GM19397 (cell line): ENCODE results near the gene SAMD8.
"Not testable (repeated sequence)": the region's sequence is repeated elsewhere in the genome, so short reads cannot be mapped to it uniquely, and the experiment has no call there.

Experiments used
- ATAC-seq: cut with Tn5 transposase; IDR thresholded peaks from one replicate; pipeline ENCODE4 v1.9.1; 2021; ENCODE audit warnings: mild to moderate bottlenecking, moderate library complexity; ENCODE audit not compliant: unreplicated experiment

SAMD8 gene

DNA sequence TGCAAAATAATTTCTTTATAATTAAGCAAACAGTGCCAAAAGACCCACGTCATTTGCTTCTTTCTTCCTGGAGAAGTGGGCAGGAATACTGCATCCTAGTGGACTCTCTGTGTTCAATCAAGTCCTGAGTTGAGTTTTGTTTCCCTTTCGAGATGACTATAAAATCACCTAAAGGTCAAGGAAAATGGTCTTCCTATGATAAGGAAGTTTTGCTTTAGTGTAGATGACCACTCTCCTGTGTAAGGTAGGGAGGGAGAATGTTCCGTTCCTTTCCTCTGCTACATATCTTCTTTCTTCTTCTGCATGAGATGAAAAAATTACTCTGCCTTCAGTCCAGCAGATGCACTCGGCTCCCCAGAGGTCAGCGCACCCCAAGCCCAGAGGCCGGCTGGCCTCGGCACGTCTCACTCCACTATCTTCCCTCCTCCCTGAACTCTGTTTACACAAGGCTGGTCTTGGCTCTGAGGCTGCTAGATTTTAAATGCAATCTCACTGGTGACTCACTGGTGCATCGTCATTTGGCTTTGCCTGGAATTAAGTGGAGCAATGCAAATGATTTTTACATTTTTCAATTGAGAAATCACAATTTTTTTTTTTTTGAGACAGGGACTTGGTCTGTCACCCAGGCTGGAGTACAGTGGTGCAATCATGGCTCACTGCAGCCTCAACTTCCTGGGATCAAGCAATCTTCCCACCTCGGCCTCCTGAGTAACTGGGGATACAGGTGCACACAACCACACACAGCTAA is 80.5 kb downstream of the SAMD8 start:
- no peak for ATAC-seq

DNA sequence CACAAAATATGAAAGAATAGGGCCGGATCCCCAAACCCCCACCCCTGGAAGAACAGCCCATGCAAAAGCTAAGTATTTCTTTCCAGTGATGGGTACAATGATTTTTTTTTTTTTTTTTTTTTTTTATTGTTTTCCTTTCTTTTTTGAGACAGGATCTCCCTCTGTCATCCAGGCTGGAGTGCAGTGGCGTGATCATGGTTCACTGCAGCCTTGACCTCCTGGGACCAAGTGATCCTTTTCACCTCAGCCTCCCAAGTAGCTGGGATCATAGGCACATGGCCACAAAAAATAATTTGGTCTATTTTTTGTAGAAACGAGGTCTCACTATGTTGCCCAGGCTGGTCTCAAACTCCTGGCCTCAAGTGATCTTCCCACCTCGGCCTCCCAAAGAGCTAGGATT is 83.2 kb downstream of the SAMD8 start:
- ATAC-seq, result not testable (repeated sequence)

DNA sequence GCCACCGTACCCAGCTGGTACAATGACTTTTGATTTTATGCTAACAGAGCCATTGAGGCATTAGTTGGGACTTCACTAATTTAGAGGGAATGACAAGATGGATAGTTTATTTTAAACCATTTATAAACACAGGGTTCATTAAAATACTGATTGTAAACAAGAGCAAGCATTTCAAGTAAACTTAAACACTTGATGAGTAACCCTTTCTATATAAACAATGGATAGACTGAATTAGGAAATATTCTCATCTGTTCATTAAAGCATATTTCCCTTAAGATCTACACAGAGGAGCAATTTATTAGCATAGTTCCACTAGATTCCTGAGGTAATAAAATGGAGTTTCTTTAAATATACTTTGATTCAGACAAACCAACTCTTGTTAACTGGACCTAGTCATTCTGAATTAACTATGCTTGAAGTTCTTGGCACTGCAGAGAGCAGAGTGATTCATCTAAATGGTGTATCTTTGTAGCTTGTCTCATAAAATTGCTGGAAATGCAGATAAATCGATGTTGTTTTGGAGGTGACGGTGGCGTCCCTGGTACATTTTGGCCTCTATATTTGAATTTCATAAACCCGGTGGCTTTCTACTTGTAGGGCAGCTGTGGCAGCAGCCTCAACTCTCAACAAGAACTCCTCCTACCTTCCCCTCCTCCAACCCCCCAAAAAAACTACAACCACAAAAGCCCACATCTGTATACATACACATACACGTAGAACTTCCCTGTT is 83.7 kb downstream of the SAMD8 start:
- ATAC-seq, result no peak

DNA sequence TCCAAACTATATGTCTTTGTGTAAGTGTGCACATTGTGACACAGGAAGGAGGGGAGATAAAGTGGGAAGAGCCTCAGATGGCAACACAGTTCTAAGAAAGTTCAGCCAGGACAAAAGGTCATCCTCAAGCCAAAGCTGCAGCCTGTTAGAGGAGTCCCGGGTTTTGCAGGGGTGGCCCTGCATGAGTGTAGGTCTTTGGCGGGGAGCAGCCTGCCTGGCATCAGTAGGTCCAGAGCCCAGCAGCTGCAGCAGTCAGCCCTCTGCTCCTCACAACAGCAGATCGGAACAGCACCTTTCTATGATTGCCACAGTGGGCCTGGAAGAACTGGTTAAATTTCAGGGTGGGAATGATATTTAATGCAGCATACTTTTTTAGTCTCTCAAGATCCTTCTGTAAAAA is 85.6 kb downstream of the SAMD8 start:
- ATAC-seq, result no peak

DNA sequence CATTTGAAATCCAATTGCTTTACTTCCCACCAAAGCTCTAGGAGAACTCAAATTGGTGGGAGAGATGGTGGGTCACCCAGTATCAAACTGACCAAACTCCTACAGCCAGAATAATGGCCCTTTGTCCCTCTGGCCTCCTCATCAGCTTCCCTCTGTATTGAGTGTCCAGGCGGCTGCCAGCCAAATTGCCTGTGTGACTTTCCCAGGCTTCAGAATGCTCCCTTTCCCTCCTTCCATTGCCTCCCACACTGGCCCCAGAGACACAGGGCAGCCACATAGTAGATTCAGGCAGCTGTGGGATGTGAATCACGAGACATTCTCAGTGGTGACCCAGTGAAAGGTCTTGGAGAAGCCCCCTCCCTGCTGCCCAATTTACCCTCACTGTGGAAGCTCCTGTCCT is 86.5 kb downstream of the SAMD8 start:
- ATAC-seq, result no peak

DNA sequence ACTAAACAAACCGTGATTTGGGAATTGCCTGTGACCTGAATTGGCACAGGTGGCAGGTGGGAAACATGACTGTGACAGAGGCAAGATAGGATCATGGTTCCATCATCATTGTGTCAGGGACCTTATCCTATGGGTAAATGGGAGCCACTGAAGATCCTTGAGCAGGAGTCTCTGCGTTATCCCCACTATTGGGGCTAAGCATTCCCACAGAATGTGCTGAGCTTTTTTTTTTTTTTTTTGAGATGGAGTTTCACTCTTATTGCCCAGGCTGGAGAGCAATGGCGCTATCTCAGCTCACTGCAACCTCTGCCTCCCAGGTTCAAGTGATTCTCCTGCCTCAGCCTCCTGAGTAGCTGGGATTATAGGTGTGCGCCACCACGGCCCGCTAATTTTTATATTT is 88.5 kb downstream of the SAMD8 start:
- ATAC-seq, result not testable (repeated sequence)

DNA sequence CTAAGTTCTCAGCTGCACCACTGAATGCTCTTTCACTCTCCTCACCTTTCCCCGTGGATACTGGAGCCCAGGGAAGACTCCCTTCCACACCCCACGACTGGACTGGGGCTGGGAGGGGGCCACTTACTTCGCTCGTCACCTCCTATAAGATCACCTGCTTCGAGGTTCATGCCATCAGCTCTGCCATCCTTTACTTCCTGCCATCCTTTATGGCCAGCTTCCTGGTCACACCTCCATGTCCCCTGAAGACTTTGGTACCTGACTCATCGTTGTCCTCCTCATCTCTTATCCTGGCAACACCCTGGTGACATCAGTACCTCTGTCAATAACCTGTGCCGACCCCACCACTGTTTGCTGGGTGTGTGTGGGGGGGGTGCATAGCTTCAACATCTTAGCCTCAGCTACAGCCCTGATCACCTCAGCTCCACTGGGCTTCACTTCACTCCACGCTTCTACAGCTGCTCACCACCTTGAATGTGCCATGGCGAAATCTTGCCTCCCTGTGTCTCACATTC is 90.4 kb downstream of the SAMD8 start:
- ATAC-seq, result no peak

DNA sequence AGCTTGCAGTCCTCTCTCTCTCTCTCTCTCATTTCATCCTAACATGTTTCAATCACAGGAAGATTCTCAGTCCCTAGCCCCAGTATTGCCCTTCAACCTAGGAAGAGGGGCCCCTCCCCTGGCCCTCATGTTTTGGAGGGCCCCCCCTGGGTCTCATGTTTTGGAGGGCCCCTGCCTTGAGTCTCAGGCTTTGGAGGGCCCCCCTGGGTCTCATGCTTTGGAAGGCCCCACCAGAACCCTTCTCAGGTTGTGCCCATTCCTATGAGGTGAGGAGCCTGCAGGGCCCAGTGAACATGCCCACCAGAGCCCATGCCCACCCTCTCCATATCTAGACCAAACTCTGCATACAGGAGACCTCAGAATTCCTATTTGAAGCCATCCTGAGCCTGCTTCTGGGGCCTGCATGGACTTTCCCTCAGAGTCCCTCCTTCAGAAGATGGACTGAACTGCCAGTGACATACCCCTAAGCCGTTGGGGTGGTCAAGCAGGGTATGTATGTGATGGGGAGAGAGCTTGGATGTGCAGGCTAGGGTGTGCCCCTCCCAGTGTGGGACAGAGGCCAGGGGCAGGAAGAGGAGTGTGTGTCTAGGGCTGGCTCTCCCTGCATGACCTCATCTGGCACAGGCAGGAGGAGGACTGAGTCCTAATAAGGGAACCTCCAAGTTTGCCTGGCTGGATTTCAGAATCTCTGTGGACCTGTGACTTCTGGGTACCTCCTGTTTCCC is 91.0 kb downstream of the SAMD8 start:
- no peak for ATAC-seq

DNA sequence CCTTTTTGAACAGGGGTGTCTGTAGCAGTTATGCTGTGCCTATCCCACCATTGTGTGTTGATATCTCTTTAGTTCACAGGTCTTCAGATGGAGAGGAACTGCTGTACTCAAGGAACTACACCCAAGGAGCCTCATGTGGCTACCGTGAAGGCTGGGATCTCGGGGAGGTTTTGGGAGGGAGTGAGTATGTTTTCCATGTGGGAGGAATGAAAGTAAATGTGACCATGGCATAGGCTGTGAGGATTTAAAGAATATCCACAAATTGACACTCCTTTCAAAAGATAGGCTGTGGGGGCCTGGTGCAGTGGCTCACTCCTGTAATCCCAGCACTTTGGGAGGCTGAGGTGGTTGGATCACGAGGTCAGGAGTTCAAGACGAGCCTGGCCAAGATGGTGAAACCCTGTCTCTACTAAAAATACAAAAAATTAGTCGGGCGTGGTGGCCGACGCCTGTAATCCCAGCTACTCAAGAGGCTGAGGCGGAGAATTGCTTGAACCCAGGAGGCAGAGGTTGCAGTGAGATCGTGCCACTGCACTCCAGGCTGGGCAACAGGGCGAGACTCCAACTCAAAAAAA is 91.7 kb downstream of the SAMD8 start:
- not testable (repeated sequence) for ATAC-seq

DNA sequence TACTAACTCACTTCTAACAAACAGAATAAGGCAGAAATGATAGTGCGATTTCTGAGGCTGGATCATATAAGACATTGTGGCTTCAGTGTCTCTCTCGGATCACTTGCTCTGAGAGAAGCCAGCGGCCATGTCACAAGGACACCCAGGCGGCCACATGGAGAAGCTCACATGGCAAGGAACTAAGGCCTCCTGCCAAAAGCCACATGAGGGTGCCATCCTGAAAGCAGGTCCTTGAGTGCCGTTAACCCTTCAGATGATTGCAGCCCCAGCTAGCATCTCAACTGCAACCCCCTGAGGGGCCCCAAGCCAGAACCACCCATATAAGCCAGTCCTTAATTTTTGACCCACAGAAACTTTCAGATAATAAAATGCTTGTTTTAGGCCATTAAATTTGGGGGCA is 92.3 kb downstream of the SAMD8 start:
- ATAC-seq, result no peak

DNA sequence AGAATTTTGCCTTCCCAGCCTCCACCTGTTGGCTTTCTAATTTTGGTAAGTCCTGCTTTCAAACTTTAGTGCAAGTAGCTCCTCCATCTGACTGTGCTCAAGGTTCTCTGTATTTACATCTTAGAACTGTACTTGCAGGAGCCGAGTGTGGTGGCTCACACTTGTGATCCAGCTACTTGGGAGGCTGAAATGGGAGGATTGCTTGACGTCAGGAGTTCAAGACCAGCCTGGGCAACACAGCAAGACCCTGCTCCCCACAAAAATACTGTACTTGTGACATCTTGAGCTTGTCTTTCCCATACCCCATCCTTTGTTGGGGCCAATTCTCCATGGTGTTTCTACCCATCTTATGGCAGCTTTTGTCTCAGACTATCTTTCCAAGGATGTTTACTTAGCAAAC is 94.5 kb downstream of the SAMD8 start:
- no peak for ATAC-seq

DNA sequence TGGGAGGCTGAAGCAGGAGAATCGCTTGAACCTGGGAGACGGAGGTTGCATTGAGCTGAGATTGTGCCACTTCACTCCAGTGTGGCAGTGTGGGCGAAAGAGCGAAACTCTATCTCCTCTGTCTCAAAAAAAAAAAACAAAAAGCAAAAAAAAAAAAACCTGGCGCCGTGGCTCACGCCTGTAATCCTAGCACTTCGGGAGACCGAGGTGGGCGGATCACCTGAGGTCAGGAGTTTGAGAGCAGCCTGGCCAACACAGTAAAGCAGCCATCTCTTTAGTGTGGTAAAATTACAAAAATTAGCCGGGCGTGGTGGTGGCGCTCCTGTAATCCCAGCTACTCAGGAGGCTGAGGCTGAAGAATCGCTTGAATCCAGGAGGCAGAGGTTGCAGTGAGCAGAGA is 95.2 kb downstream of the SAMD8 start:
- ATAC-seq, result not testable (repeated sequence)

DNA sequence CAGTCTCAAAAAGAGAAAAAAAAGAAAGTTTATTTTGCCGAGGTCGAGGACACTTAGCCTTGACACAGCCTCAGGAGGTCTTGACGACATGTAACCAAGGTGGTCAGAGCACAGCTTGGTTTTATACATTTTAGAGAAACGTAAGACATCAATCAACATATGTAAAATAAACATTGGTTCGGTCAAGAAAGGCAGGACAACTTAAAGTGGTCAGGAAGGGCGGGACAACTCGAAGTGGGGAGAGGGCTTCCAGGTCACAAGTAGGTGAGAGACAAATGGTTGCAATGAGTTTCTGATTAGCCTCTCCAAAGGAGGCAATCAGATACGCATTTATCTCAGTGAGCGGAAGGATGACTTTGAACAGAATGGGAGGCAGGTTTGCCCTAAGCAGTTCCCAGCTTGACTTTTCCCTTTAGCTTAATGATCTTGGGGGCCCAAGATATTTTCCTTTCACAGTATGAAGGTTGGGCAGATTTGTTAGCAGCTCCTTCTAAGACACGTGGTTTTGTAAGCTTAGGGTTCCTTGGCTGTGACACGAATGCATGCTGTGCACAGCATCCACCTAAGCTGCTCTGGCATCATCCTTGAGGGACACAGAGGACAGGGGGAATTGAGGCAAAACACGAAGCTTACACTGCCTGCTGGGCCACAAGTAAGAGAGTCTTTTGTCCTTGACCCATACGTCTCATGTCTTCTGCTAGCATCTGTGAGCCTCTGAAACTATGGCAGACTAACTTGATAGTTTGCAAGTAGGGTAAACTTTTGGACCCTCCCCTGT is 95.8 kb downstream of the SAMD8 start:
- ATAC-seq, result no peak

DNA sequence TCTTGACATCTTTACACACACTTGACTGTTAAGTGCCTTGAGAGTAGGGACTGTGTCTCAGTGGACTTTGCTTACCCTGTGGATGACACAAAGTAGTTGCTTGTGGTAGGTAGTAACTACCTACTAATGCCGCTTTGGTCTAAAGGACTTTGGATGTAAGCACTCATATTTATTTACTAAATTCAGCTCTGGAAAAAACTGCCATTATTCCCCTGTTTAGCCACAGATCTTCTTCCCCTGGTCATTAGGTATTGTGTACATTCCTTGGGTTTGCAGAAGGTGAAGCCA is 96.3 kb downstream of the SAMD8 start:
- ATAC-seq, result no peak

DNA sequence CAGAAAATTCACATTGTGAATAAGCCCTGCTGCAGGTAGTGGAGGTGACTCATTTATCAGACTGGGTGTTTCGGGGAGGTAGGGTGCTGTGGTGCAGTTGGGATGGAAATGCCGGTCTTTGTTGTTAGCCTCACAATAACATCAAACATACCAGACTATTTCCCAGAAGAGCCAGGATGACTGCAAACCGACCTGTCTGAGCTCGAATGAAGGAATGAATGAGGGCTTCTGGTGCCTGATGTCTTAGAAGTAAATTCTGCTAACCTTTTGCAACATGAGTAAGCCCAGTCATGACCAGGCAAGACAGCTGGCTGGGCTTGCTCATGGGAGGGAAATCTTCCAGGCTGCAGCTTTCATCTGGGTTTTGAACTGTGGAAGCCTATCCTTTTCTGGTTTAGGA is 96.7 kb downstream of the SAMD8 start:
- ATAC-seq, result no peak

DNA sequence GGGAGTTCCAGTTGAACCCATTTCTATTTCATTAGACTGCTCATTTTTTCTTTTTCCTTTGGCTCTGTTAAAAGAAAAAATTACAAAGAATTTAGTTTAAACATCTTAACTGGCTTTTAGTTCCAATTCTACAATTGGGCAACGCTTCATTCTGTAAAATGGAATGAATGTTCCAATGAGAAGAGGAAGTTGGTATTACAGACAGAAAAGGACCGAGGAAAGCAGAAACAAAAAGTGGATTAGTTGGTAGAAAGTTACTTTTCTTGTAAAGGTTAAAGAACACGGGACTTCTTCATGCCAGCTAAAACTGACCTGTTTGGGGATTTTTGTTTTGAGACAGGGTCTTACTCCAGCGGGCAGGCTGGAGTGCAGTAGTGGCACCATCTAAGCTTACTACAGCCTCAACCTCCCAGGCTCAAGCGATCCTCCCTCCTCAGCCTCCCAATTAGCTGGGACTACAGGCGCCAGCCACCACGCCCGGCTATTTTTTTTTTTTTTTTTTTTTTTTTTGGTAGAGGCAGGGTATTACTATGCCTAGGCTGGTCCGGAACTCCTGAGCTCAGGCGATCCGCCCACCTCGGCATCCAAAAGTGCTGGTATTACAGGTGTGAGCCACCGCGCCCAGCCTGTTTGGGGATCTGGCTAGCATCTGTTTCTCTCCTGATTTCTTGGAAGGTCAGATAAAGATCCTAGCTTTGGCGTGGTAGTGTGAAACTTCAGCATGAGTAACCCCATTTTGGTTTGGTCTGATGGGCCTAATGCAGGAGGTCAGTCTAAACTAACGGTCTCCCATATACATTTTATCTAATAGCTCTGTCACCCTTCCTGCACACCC is 97.8 kb downstream of the SAMD8 start:
- no peak for ATAC-seq

DNA sequence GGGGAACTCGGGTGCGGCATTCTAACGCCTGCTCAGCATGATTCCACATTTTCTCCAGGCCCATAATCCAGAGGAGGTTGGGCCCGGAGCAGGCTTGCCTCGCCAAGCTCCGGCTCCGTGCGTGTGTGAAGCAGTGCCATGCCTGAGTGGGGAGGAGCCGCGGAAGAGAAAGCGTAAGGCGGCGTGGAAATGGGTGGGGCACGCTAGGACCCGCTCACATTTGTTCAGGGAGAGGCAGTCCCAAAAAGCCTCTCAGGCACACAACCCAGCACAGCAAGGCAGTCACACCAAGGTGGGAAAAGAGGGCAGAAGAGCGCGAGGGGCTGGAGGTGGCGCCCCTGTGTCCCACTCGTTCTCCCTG is 98.4 kb downstream of the SAMD8 start:
- peak; percentile 48 for ATAC-seq

DNA sequence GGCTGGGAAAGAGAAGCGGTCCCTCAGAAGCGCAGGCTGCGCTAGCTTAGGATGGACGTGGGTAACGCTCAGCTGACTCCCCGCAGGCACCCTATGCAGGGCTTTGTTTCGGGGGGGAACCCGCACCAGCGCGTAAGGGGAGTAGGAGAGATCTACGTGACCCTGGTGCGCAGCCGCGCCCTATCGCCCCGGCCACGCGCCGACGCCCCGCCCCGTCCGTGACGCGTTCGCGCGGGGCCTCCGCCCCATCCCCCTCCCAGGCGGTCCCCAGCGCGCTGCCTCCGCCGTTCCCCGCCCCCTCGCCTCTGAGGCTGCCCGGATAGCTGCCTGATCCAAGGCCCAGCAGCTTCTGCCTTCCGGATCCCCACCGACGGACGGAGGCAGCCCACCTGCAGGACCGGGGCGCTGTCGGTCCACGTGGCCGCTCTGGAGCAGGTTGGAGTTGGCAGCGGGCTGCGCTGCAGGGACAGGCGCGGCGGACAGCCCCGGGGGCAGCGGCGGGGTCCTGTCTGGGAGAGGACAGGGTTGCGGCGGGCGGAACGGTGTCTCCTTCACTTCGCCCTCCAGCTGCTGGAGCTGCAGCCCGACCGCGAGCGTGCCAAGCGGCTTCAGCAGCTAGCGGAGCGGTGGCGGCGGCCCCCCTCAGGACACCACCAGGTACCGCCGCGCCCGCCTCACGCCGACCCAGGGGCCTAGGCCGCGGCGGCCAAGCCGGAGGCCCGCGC is 99.0 kb downstream of the SAMD8 start, which contains the start of gene VDAC2:
Gene VDAC2, plus strand, starts transcription at position 515 of the 725 bp plus-strand sequence. CDS start 363 bp downstream, outside the sequence.
- ATAC-seq, result peak; percentile 90

DNA sequence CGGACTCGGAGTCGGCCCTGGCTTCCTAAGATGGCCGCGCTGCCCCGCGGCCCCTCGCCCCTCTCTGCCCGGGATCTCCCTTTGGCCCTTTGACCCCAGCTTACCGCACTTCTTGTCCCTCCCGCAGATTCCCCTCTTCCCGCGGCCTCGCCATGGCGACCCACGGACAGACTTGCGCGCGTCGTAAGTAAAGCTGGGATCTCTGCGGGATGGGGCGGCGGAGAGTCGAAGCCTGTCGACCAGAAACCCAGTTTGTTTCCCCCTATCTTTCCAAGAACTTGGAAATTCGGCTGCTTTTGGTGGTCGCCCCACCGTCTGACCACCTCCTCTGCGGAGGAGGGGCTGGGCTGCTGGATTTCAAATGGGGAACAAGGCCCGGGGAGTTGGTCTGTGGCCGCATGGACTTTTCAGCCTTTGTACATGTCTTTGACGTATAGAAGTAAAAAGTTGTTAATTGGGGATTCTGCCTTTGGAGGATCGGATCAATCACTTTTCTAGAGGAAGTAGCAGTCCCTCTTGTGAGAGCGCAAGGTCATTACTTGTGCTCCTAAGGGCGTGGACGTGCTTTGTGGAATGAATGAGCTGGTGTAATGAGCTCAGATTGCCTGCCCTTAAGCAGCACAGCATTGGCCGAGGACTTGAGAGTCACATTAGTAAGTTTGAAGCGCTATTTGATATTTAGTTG is 99.7 kb downstream of the SAMD8 start:
- ATAC-seq, result peak; percentile 0
